ENCODE results near the gene CHD9.
"Not testable (repeated sequence)": the region's sequence is repeated elsewhere in the genome, so short reads cannot be mapped to it uniquely, and the experiment has no call there.

Gene CHD9

DNA sequence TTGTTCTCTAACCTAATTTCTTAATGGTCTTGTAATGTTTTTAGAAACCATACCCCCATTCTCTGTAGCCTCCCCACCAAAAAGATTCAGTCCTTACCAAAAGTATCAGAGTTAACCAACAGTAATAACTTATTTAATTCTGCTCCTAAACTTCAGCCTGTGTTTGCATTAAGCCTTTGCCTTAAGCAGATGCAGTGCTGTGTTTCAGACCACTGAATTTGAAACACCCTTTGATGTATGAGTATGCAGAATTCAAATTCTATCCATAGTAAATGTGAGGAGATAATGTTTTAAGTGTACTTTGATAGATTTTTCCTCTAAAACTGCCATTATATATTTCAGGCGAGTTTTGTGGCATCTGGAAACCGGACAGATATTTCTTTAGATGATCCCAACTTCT is 207.9 kb downstream of the CHD9 start:
- no peak for DNase-seq (ENCODE audit: low read depth)
- TF ChIP-seq, protein P1, sequence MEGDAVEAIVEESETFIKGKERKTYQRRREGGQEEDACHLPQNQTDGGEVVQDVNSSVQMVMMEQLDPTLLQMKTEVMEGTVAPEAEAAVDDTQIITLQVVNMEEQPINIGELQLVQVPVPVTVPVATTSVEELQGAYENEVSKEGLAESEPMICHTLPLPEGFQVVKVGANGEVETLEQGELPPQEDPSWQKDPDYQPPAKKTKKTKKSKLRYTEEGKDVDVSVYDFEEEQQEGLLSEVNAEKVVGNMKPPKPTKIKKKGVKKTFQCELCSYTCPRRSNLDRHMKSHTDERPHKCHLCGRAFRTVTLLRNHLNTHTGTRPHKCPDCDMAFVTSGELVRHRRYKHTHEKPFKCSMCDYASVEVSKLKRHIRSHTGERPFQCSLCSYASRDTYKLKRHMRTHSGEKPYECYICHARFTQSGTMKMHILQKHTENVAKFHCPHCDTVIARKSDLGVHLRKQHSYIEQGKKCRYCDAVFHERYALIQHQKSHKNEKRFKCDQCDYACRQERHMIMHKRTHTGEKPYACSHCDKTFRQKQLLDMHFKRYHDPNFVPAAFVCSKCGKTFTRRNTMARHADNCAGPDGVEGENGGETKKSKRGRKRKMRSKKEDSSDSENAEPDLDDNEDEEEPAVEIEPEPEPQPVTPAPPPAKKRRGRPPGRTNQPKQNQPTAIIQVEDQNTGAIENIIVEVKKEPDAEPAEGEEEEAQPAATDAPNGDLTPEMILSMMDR (conservative IDR thresholded peaks at IDR 0.05; ENCODE audit: low read depth, low read length): no peak
- H3K4me3 ChIP-seq (ENCODE audit: low read length): no peak overlapping the region

GRCh38 chr16:53266156-53266555 is 211.4 kb downstream of the CHD9 start:
- TF ChIP-seq, protein P1 (conservative IDR thresholded peaks at IDR 0.05; ENCODE audit: low read depth, low read length): no peak
- peak; percentile 2 for DNase-seq (ENCODE audit: low read depth)
- no peak overlapping the region for H3K4me3 ChIP-seq (ENCODE audit: low read length)

GRCh38 chr16:53278498-53278897 is 223.7 kb downstream of the CHD9 start:
- DNase-seq (ENCODE audit: low read depth); H3K4me3 ChIP-seq (ENCODE audit: low read length): not testable (repeated sequence)

GRCh38 chr16:53281280-53281679 is 226.5 kb downstream of the CHD9 start:
- DNase-seq (ENCODE audit: low read depth): no peak
- no peak overlapping the region for H3K4me3 ChIP-seq (ENCODE audit: low read length)
- TF ChIP-seq, protein P1 (conservative IDR thresholded peaks at IDR 0.05; ENCODE audit: low read depth, low read length): no peak

GRCh38 chr16:53281859-53282258 is 227.1 kb downstream of the CHD9 start:
- TF ChIP-seq, protein P1 (conservative IDR thresholded peaks at IDR 0.05; ENCODE audit: low read depth, low read length): no peak
- DNase-seq (ENCODE audit: low read depth): no peak
- no peak overlapping the region for H3K4me3 ChIP-seq (ENCODE audit: low read length)

- H3K4me3 ChIP-seq (ENCODE audit: low read length): no peak overlapping the region
- TF ChIP-seq, protein P1 (conservative IDR thresholded peaks at IDR 0.05; ENCODE audit: low read depth, low read length): no peak
- no peak for DNase-seq (ENCODE audit: low read depth)
Measured at GRCh38 chr16:53282328-53282727, 227.5 kb downstream of the CHD9 start.

GRCh38 chr16:53282975-53283946 is 228.5 kb downstream of the CHD9 start:
- no peak overlapping the region for H3K4me3 ChIP-seq (ENCODE audit: low read length)
- DNase-seq (ENCODE audit: low read depth): peak; percentile 21
- TF ChIP-seq, protein P1 (conservative IDR thresholded peaks at IDR 0.05; ENCODE audit: low read depth, low read length): peak; percentile 80

Data from retinal pigment epithelial cell (primary cell).